HepG2 (cell line): ENCODE data around the gene RTP2. TPM values are rescaled to one million over a fixed set of nuclear protein-coding genes. Genes with fewer than 3 reads are reported as not detected.

Experiments
- EEA1 ChIP-seq: sonication (generic); formaldehyde crosslinking; IDR thresholded peaks from 2 replicates; pipeline ENCODE4 v1.5.1; 2020; ENCODE audit warnings: mild to moderate bottlenecking, missing genetic modification reagents, borderline replicate concordance
- GPN1 ChIP-seq: sonication (generic); formaldehyde crosslinking; IDR thresholded peaks from 2 replicates; pipeline ENCODE4 v1.5.1; 2020; ENCODE audit warnings: missing genetic modification reagents, borderline replicate concordance
- GTF2F1 ChIP-seq: fragments of 150-350 bp; IDR thresholded peaks from 2 replicates; pipeline ENCODE4 v1.6.1; 2014; ENCODE audit warnings: low read length
- HMG20A ChIP-seq: IDR thresholded peaks from 2 replicates; pipeline ENCODE4 v1.6.1; 2016; ENCODE audit warnings: borderline replicate concordance
- SSRP1 ChIP-seq: IDR thresholded peaks from 2 replicates; pipeline ENCODE4 v1.6.1; 2016; ENCODE audit warnings: control low read depth
- SYNCRIP ChIP-seq: fragments of 200-400 bp; formaldehyde crosslinking; IDR thresholded peaks from 2 replicates; pipeline ENCODE4 v1.6.1; 2018; ENCODE audit warnings: mild to moderate bottlenecking, low read depth, low read length; ENCODE audit not compliant: insufficient read depth
- ZC3H4 ChIP-seq: sonication (generic); formaldehyde crosslinking; IDR thresholded peaks from 2 replicates; pipeline ENCODE4 v1.4.0; 2020; ENCODE audit warnings: missing genetic modification reagents, borderline replicate concordance
- ZFP41 ChIP-seq: sonication (generic); formaldehyde crosslinking; IDR thresholded peaks from 2 replicates; pipeline ENCODE4 v1.4.0; 2020; ENCODE audit warnings: mild to moderate bottlenecking, missing genetic modification reagents, borderline replicate concordance
- ZNF10 ChIP-seq: sonication (generic); formaldehyde crosslinking; IDR thresholded peaks from 2 replicates; pipeline ENCODE4 v1.4.0; 2020; ENCODE audit warnings: mild to moderate bottlenecking, low read depth, missing genetic modification reagents, borderline replicate concordance
- ZNF230 ChIP-seq: sonication (generic); formaldehyde crosslinking; IDR thresholded peaks from 2 replicates; pipeline ENCODE4 v1.4.0; 2020; ENCODE audit warnings: mild to moderate bottlenecking, missing genetic modification reagents
- ZNF761 ChIP-seq: sonication (generic); formaldehyde crosslinking; conservative IDR thresholded peaks from 2 replicates; pipeline ENCODE4 v1.4.0; 2020; ENCODE audit warnings: mild to moderate bottlenecking, missing genetic modification reagents
- ZNF773 ChIP-seq: sonication (generic); formaldehyde crosslinking; IDR thresholded peaks from 2 replicates; pipeline ENCODE4 v1.4.0; 2020; ENCODE audit warnings: missing genetic modification reagents, borderline replicate concordance
- ZNF775 ChIP-seq: sonication (generic); formaldehyde crosslinking; IDR thresholded peaks from 2 replicates; pipeline ENCODE4 v1.4.0; 2020; ENCODE audit warnings: missing genetic modification reagents, mild to moderate bottlenecking, moderate library complexity, borderline replicate concordance
- ZNF891 ChIP-seq: sonication (generic); formaldehyde crosslinking; IDR thresholded peaks from 2 replicates; pipeline ENCODE4 v1.5.0; 2020; ENCODE audit warnings: mild to moderate bottlenecking, missing genetic modification reagents
- polyA plus RNA-seq, 8 experiments: library from polyadenylated mRNA; depleted of rRNA in 3 of 8; stranded (reverse) in 7 of 8; unstranded in 1 of 8; fragments of >200 nt; fragmentation: Illumina TruSeq in 4 of 8; extraction: Trizol in 4 of 8; gene quantifications; 2 replicates each; pipeline versions ENCODE4 v1.2.1 to v1.2.3, GENCODE V29; 2011 to 2016; ENCODE audit warnings: low read depth in 4 of 8, missing spikeins in 1 of 8, mixed read lengths in 1 of 8; ENCODE audit not compliant: insufficient read depth in 1 of 8
- total RNA-seq, 5 experiments: library from RNA; depleted of rRNA; stranded (reverse); fragments of >200 nt; fragmentation: Illumina TruSeq; extraction: Trizol; gene quantifications; 2 replicates each; pipeline ENCODE4 v1.2.3, GENCODE V29; 2016; ENCODE audit warnings: low read depth in 1 of 5
- TF ChIP-seq, protein P1 (sequence below): sonication (generic); formaldehyde crosslinking; IDR thresholded peaks from 2 replicates; pipeline ENCODE4 v1.4.0; 2020; ENCODE audit warnings: mild to moderate bottlenecking, low read depth, missing genetic modification reagents
- TF ChIP-seq, protein P2 (sequence below): sonication (generic); formaldehyde crosslinking; IDR thresholded peaks from 2 replicates; pipeline ENCODE4 v1.5.0; 2020; ENCODE audit warnings: missing genetic modification reagents
- TF ChIP-seq, protein P3 (sequence below): sonication (generic); formaldehyde crosslinking; IDR thresholded peaks from 2 replicates; pipeline ENCODE4 v1.4.0; 2020; ENCODE audit warnings: missing genetic modification reagents, borderline replicate concordance
- TF ChIP-seq, protein P4 (sequence below), 2 experiments: sonication (generic) in 1 of 2; formaldehyde crosslinking in 1 of 2; IDR thresholded peaks; 2 replicates each; pipeline versions ENCODE4 v1.4.0 to v1.6.1; 2016 to 2020; ENCODE audit warnings: borderline replicate concordance in 1 of 2, low read depth in 1 of 2, mild to moderate bottlenecking in 1 of 2, missing genetic modification reagents in 1 of 2

The RTP2 gene
- total and polyA plus RNA-seq, 2 of the 13 experiments (the other 11 are each of a cell fraction or from before 2014, with no cell fraction given), result not detected

DNA sequence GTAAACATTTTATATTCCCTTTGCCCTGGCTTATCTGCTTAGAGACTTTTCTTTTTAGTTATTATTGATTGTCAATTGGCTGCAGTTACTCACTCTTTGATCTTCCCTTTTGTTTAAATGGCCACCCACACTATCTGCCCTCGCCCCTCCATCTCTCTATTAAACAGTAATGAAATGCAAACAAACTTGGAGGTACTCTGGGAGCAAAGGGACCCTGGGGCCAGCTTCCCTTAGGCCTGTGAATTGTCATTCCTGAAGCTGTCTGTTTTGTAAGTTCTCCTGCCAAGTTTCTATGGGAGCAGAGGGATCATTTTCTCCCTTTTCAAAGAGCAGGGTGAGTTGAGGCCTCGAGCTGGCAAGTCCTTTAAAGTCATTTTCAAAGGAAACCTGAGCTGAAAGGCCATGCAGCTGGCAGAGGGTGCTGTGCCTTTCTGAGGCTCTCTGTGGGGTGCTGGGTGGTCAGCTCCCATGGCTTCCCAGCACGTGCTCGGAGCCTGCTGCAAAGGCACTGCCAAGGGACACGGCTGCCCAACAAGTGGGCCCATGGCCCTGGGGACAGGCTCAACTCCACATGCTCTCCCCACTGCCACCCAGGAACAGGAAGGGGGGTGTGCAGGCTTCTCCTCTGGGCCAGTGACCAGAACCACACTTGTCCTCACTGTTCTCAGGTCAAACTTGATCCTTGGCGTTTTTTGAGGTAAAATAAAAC is 17.4 kb upstream of the RTP2 start (continued):
- no peak for TF ChIP-seq ZNF775 (CRISPR knock-in tag)
- TF ChIP-seq ZNF761, result no peak
- TF ChIP-seq, protein P1, sequence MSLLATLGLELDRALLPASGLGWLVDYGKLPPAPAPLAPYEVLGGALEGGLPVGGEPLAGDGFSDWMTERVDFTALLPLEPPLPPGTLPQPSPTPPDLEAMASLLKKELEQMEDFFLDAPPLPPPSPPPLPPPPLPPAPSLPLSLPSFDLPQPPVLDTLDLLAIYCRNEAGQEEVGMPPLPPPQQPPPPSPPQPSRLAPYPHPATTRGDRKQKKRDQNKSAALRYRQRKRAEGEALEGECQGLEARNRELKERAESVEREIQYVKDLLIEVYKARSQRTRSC (CRISPR knock-in tag), result no peak
- TF ChIP-seq, protein P2, sequence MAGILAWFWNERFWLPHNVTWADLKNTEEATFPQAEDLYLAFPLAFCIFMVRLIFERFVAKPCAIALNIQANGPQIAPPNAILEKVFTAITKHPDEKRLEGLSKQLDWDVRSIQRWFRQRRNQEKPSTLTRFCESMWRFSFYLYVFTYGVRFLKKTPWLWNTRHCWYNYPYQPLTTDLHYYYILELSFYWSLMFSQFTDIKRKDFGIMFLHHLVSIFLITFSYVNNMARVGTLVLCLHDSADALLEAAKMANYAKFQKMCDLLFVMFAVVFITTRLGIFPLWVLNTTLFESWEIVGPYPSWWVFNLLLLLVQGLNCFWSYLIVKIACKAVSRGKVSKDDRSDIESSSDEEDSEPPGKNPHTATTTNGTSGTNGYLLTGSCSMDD (CRISPR knock-in tag), result no peak
- peak; percentile 95; the same call in 1 of the 2 replicates for TF ChIP-seq SSRP1 (CRISPR knock-in tag)
- TF ChIP-seq, protein P3, sequence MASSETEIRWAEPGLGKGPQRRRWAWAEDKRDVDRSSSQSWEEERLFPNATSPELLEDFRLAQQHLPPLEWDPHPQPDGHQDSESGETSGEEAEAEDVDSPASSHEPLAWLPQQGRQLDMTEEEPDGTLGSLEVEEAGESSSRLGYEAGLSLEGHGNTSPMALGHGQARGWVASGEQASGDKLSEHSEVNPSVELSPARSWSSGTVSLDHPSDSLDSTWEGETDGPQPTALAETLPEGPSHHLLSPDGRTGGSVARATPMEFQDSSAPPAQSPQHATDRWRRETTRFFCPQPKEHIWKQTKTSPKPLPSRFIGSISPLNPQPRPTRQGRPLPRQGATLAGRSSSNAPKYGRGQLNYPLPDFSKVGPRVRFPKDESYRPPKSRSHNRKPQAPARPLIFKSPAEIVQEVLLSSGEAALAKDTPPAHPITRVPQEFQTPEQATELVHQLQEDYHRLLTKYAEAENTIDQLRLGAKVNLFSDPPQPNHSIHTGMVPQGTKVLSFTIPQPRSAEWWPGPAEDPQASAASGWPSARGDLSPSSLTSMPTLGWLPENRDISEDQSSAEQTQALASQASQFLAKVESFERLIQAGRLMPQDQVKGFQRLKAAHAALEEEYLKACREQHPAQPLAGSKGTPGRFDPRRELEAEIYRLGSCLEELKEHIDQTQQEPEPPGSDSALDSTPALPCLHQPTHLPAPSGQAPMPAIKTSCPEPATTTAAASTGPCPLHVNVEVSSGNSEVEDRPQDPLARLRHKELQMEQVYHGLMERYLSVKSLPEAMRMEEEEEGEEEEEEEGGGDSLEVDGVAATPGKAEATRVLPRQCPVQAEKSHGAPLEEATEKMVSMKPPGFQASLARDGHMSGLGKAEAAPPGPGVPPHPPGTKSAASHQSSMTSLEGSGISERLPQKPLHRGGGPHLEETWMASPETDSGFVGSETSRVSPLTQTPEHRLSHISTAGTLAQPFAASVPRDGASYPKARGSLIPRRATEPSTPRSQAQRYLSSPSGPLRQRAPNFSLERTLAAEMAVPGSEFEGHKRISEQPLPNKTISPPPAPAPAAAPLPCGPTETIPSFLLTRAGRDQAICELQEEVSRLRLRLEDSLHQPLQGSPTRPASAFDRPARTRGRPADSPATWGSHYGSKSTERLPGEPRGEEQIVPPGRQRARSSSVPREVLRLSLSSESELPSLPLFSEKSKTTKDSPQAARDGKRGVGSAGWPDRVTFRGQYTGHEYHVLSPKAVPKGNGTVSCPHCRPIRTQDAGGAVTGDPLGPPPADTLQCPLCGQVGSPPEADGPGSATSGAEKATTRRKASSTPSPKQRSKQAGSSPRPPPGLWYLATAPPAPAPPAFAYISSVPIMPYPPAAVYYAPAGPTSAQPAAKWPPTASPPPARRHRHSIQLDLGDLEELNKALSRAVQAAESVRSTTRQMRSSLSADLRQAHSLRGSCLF (CRISPR knock-in tag), result no peak
- TF ChIP-seq ZNF773, result no peak
- TF ChIP-seq, protein P4, sequence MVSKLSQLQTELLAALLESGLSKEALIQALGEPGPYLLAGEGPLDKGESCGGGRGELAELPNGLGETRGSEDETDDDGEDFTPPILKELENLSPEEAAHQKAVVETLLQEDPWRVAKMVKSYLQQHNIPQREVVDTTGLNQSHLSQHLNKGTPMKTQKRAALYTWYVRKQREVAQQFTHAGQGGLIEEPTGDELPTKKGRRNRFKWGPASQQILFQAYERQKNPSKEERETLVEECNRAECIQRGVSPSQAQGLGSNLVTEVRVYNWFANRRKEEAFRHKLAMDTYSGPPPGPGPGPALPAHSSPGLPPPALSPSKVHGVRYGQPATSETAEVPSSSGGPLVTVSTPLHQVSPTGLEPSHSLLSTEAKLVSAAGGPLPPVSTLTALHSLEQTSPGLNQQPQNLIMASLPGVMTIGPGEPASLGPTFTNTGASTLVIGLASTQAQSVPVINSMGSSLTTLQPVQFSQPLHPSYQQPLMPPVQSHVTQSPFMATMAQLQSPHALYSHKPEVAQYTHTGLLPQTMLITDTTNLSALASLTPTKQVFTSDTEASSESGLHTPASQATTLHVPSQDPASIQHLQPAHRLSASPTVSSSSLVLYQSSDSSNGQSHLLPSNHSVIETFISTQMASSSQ (IDR thresholded peaks at IDR 0.05; ENCODE audit: low read depth), result peak; percentile 92
- TF ChIP-seq, protein P4 (CRISPR knock-in tag; IDR thresholded peaks at IDR 0.05; ENCODE audit: borderline replicate concordance), result peak; percentile 90; the same call in 1 of the 2 replicates
- no peak for TF ChIP-seq ZNF10
- peak; percentile 81 for TF ChIP-seq HMG20A (CRISPR knock-in tag)
- peak; percentile 63; the same call in 1 of the 2 replicates for TF ChIP-seq ZNF891 (CRISPR knock-in tag)
- TF ChIP-seq EEA1 (CRISPR knock-in tag), result no peak
- no peak for TF ChIP-seq ZFP41 (CRISPR knock-in tag)
- TF ChIP-seq GTF2F1, result no peak
- TF ChIP-seq ZC3H4 (CRISPR knock-in tag), result no peak
- no peak; the same call in 1 of the 2 replicates for TF ChIP-seq ZNF230 (CRISPR knock-in tag)
- TF ChIP-seq GPN1 (CRISPR knock-in tag), result no peak
- TF ChIP-seq SYNCRIP, result no peak
